SK-N-SH (cell line): ENCODE measurements around the gene VCAM1. TPM values are rescaled to one million over a fixed set of nuclear protein-coding genes. Genes with fewer than 3 reads are reported as not detected.

ENCODE experiments used
- CTCF ChIA-PET: fragments of 300-600, 350-600 bp; formaldehyde crosslinking; extraction: SDS; loops from one replicate; lab custom pipeline; 2021; lab: Yijun Ruan, JAX
- POLR2A ChIA-PET: fragments of 350-600 bp; sonication (Branson Sonifier 250); formaldehyde crosslinking; extraction: SDS; loops from one replicate; lab custom pipeline; 2020; ENCODE audit warnings: antibody characterized with exemption, inconsistent platforms; lab: Yijun Ruan, JAX
- DNase-seq: peaks from one replicate; pipeline ENCODE4 v3.0.0; 2012
- H2AFZ ChIP-seq: fragments of 200-600 bp; sonication (generic); 2 replicates; pipeline ENCODE4 v1.8.1; 2016; ENCODE audit warnings: antibody characterized with exemption, mild to moderate bottlenecking, low read depth
- H3F3A ChIP-seq: fragments of 200-600 bp; sonication (generic); replicated peaks from 2 replicates; pipeline ENCODE3; 2016; ENCODE audit warnings: antibody characterized with exemption, mild to moderate bottlenecking; ENCODE audit not compliant: insufficient read depth
- H3K27ac ChIP-seq, 2 experiments: fragments of 200-500 bp in 1 of 2; fragments of 200-600 bp in 1 of 2; sonication (Bioruptor generic) in 1 of 2; sonication (generic), shearing (Covaris generic) in 1 of 2; 2 replicates each; pipeline versions ENCODE4 v1.5.1 to v1.6.1; 2014 to 2016; ENCODE audit warnings: low read depth in 2 of 2, inconsistent platforms in 1 of 2, low read length in 1 of 2, mild to moderate bottlenecking in 1 of 2, mixed read lengths in 1 of 2
- H3K27me3 ChIP-seq: fragments of 200-600 bp; sonication (generic), shearing (Covaris generic); 2 replicates; pipeline ENCODE4 v1.6.1; 2016; ENCODE audit warnings: mixed run types; ENCODE audit not compliant: insufficient read depth
- H3K36me3 ChIP-seq, 2 experiments: fragments of 200-500 bp in 1 of 2; fragments of 200-600 bp in 1 of 2; sonication (Bioruptor generic) in 1 of 2; sonication (generic) in 1 of 2; replicated peaks in 1 of 2; 2 replicates each; pipeline versions ENCODE3 to v1.5.1; 2014 to 2016; ENCODE audit warnings: low read length in 1 of 2, mild to moderate bottlenecking in 1 of 2; ENCODE audit not compliant: insufficient read depth in 2 of 2, control insufficient read depth in 1 of 2
- H3K4me1 ChIP-seq, 2 experiments: fragments of 200-500 bp in 1 of 2; fragments of 200-600 bp in 1 of 2; sonication (Bioruptor generic) in 1 of 2; sonication (generic), shearing (Covaris generic) in 1 of 2; 2 replicates each; pipeline versions ENCODE4 v1.5.1 to v1.6.1; 2014 to 2016; ENCODE audit warnings: low read depth in 1 of 2, low read length in 1 of 2, mixed run types in 1 of 2; ENCODE audit not compliant: insufficient read depth in 2 of 2, control insufficient read depth in 1 of 2
- H3K4me2 ChIP-seq: fragments of 200-600 bp; sonication (generic), shearing (Covaris generic); 2 replicates; pipeline ENCODE4 v1.6.1; 2017; ENCODE audit warnings: mixed run types
- H3K4me3 ChIP-seq, 2 experiments: fragments of 200-500 bp in 1 of 2; fragments of 200-600 bp in 1 of 2; sonication (Bioruptor generic) in 1 of 2; sonication (generic), shearing (Covaris generic) in 1 of 2; 2 replicates each; pipeline versions ENCODE4 v1.5.1 to v1.8.1; 2014 to 2016; ENCODE audit warnings: low read depth in 2 of 2, inconsistent platforms in 1 of 2, low read length in 1 of 2, mild to moderate bottlenecking in 1 of 2, mixed read lengths in 1 of 2, moderate library complexity in 1 of 2
- H3K79me2 ChIP-seq: fragments of 200-600 bp; sonication (generic); 2 replicates; pipeline ENCODE4 v1.8.1; 2017; ENCODE audit warnings: mild to moderate bottlenecking; ENCODE audit not compliant: insufficient read depth
- H3K9ac ChIP-seq: fragments of 200-600 bp; sonication (generic); 2 replicates; pipeline ENCODE4 v1.6.1; 2017; ENCODE audit warnings: mixed run types
- H3K9me2 ChIP-seq: fragments of 200-600 bp; sonication (generic); 2 replicates; pipeline ENCODE4 v1.6.1; 2017; ENCODE audit warnings: mixed run types
- H3K9me3 ChIP-seq: fragments of 200-600 bp; sonication (generic); 2 replicates; pipeline ENCODE4 v1.6.1; 2017; ENCODE audit warnings: mixed run types, mild to moderate bottlenecking, moderate library complexity
- H4K20me1 ChIP-seq: fragments of 200-600 bp; sonication (generic); 2 replicates; pipeline ENCODE4 v1.6.1; 2017; ENCODE audit warnings: mild to moderate bottlenecking, mixed run types; ENCODE audit not compliant: insufficient read depth
- CTCF ChIP-seq: fragments of 200-600 bp; sonication (generic); IDR thresholded peaks from 2 replicates; pipeline ENCODE4 v1.6.1; 2017; ENCODE audit warnings: antibody characterized with exemption, mild to moderate bottlenecking, moderate library complexity
- EZH2phosphoT487 ChIP-seq: fragments of 200-600 bp; sonication (generic); IDR thresholded peaks from 2 replicates; pipeline ENCODE4 v1.6.1; 2017; ENCODE audit warnings: low read depth, mixed run types, mild to moderate bottlenecking, antibody characterized with exemption, moderate library complexity, borderline replicate concordance
- GABPA ChIP-seq: IDR thresholded peaks from 2 replicates; pipeline ENCODE4 v1.4.0; 2012; ENCODE audit warnings: low read depth, mild to moderate bottlenecking
- GATA2 ChIP-seq: sonication (generic); formaldehyde crosslinking; IDR thresholded peaks from 2 replicates; pipeline ENCODE4 v1.5.0; 2020; ENCODE audit warnings: mild to moderate bottlenecking, missing genetic modification reagents
- IRF3 ChIP-seq: fragments of 150-350 bp; IDR thresholded peaks from 2 replicates; pipeline ENCODE4 v1.6.1; 2016; ENCODE audit warnings: mild to moderate bottlenecking, low read depth, low read length
- MEF2A ChIP-seq: IDR thresholded peaks from 2 replicates; pipeline ENCODE4 v1.4.0; 2012; ENCODE audit warnings: low read depth, borderline replicate concordance
- PBX3 ChIP-seq: IDR thresholded peaks from 2 replicates; pipeline ENCODE4; 2012
- POLR2AphosphoS5 ChIP-seq: IDR thresholded peaks from 2 replicates; pipeline ENCODE4 v1.6.1; 2012; ENCODE audit warnings: low read depth, low read length
- REST ChIP-seq: IDR thresholded peaks from 2 replicates; pipeline ENCODE4 v1.6.1; 2012; ENCODE audit warnings: mild to moderate bottlenecking, low read depth, low read length, moderate library complexity
- RFX5 ChIP-seq: IDR thresholded peaks from 2 replicates; pipeline ENCODE4 v1.6.1; 2012; ENCODE audit warnings: mild to moderate bottlenecking, improper control_type of control experiment, low read length
- SIN3A ChIP-seq: IDR thresholded peaks from 2 replicates; pipeline ENCODE4 v1.6.1; 2012; ENCODE audit warnings: low read depth, mild to moderate bottlenecking, low read length, moderate library complexity, borderline replicate concordance
- TAF1 ChIP-seq: IDR thresholded peaks from 2 replicates; pipeline ENCODE4 v1.6.1; 2012; ENCODE audit warnings: low read depth, mild to moderate bottlenecking, low read length, moderate library complexity, borderline replicate concordance
- TCF12 ChIP-seq: IDR thresholded peaks from 2 replicates; pipeline ENCODE4 v1.4.0; 2012
- TEAD4 ChIP-seq: IDR thresholded peaks from 2 replicates; pipeline ENCODE4 v1.4.0; 2012; ENCODE audit warnings: mild to moderate bottlenecking, borderline replicate concordance; ENCODE audit not compliant: insufficient read depth
- USF1 ChIP-seq: IDR thresholded peaks from 2 replicates; pipeline ENCODE4 v1.4.0; 2012; ENCODE audit warnings: low read depth, borderline replicate concordance
- WGBS: methylation state at CpG from one replicate; pipeline ENCODE4 v1.1.6; 2017; ENCODE audit warnings: low lambda C conversion rate; 5-methylcytosine and 5-hydroxymethylcytosine counted together
- polyA plus RNA-seq, 3 experiments: library from polyadenylated mRNA; depleted of rRNA; stranded (reverse); fragments of >200 nt; gene quantifications; 2 replicates each; pipeline ENCODE4 v1.2.3, GENCODE V29; 2012
- TF ChIP-seq, protein P1 (sequence below): IDR thresholded peaks from 2 replicates; pipeline ENCODE4 v1.4.0; 2012; ENCODE audit warnings: low read depth

The VCAM1 gene
- polyA plus RNA-seq, 1 of the 3 experiments (the other 2 are of a cell fraction) = 5.0 TPM

DNA sequence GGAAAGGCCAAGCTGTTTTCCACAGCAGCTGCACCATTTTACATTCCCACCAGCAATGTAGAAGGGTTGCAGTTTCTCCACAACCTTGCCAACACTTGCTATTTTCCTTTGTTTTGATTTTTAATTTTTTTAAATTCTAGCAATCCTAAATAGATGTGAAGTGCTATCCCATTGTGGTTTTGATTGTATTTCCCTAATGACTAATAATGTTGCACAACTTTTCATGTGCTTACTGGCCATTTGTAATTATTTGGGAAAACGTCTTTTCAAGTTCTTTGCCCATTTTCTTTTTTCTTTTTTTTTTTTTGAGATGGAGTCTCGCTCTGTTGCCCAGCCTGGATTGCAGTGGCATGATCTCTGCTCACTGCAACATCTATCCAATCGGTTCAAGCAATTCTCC lies 53.9 kb downstream of the VCAM1 start:
- peaks cover 0 to 9% of the 10 kb centered on the region in 2 experiments for H3K36me3 ChIP-seq
- H3K27ac ChIP-seq = no peak overlapping the region
- ChIA-PET CTCF (interaction anchor here (0.9 kb wide), 1 partner anchor 95 kb away, joined by 3 read pairs; no protein-coding TSS in a partner anchor), POLR2A (no interaction called here)
- no peak overlapping the region for H2AFZ ChIP-seq
- no peaks in the 10 kb centered on the region for H3K9me3 ChIP-seq
- no peaks in the 10 kb centered on the region for H3K79me2 ChIP-seq
- WGBS = 84% methylated on average over 3 of the region's 3 CpGs
- H3K27me3 ChIP-seq = no peaks in the 10 kb centered on the region
- DNase-seq = no peak
- TF ChIP-seq GATA2 (CRISPR knock-in tag) (no peak), IRF3 (no peak), TAF1 (no peak)
- H3K4me2 ChIP-seq = no peak overlapping the region
- no peaks in the 10 kb centered on the region for H3K9me2 ChIP-seq
- no peaks in the 10 kb centered on the region for H3K4me1 ChIP-seq
- no peaks in the 10 kb centered on the region for H3F3A ChIP-seq
- H3K4me3 ChIP-seq = no peak overlapping the region
- no peaks in the 10 kb centered on the region for H4K20me1 ChIP-seq
- no peak overlapping the region for H3K9ac ChIP-seq

GRCh38 chr1:100774370-100774769 lies 54.8 kb downstream of the VCAM1 start:
- no peak overlapping the region for H2AFZ ChIP-seq
- no peaks in the 10 kb centered on the region for H3K9me3 ChIP-seq
- no peak overlapping the region for H3K4me2 ChIP-seq
- H3F3A ChIP-seq = no peaks in the 10 kb centered on the region
- no peaks in the 10 kb centered on the region for H3K27me3 ChIP-seq
- no peaks in the 10 kb centered on the region for H3K4me1 ChIP-seq
- TF ChIP-seq GABPA = no peak
- no peak for TF ChIP-seq CTCF
- TF ChIP-seq EZH2phosphoT487 = no peak
- TF ChIP-seq GATA2 (CRISPR knock-in tag) = no peak
- no peak for TF ChIP-seq SIN3A
- TF ChIP-seq PBX3 = peak; percentile 46
- no peak for TF ChIP-seq POLR2AphosphoS5
- TF ChIP-seq, protein P1, sequence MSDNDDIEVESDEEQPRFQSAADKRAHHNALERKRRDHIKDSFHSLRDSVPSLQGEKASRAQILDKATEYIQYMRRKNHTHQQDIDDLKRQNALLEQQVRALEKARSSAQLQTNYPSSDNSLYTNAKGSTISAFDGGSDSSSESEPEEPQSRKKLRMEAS = no peak
- TF ChIP-seq MEF2A = no peak
- TF ChIP-seq RFX5 = no peak
- TF ChIP-seq REST = no peak
- no peak for TF ChIP-seq TEAD4
- peak; percentile 65; the same call in 1 of the 2 replicates for TF ChIP-seq TCF12
- no peak for TF ChIP-seq USF1
- CTCF ChIA-PET = interaction anchor here (0.9 kb wide), 1 partner anchor 94 kb away, joined by 3 read pairs; no protein-coding TSS in a partner anchor
- POLR2A ChIA-PET = no interaction called here
- no peaks in the 10 kb centered on the region for H3K9me2 ChIP-seq
- no peak overlapping the region for H3K9ac ChIP-seq
- DNase-seq = no peak
- H3K79me2 ChIP-seq = no peaks in the 10 kb centered on the region
- H3K27ac ChIP-seq = no peak overlapping the region
- no peaks in the 10 kb centered on the region for H4K20me1 ChIP-seq
- H3K36me3 ChIP-seq = peaks cover 0 to 9% of the 10 kb centered on the region in 2 experiments
- 33% methylated on average over 1 of the region's 1 CpG for WGBS
- no peak overlapping the region for H3K4me3 ChIP-seq
